OCI-LY3 (cell line): Measurements from ENCODE around the gene REST.

ENCODE experiments used
- EZH2phosphoT487 ChIP-seq: fragments of 200-600 bp; shearing (Covaris generic); IDR thresholded peaks from 2 replicates; pipeline ENCODE4 v1.6.1; 2018; ENCODE audit warnings: antibody characterized with exemption, mixed run types, low read depth
- TF ChIP-seq, protein P1 (sequence below): fragments of 200-600, 300-600 bp; sonication (generic); IDR thresholded peaks from 2 replicates; pipeline ENCODE4 v1.5.1; 2014; ENCODE audit warnings: antibody characterized with exemption, low read length, low read depth

DNA sequence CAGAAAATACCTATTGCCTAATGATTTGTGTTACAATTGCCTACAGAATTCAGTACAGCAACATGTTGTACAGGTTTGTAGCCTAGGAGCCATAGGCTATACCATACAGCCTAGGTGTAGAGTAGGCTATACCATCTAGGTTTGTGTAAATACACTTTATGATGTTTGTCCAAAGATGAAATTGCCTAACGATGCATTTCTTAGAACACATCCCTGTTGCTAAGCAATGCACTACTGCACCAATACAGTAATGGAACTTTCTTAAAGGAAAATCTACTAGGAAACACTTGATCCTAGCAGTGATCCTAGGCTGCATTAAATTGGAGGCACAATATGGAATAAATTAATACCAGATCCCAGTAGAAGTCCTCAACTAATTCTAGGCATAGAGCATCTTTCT is 51.4 kb downstream of the REST start:
- TF ChIP-seq, protein P1, sequence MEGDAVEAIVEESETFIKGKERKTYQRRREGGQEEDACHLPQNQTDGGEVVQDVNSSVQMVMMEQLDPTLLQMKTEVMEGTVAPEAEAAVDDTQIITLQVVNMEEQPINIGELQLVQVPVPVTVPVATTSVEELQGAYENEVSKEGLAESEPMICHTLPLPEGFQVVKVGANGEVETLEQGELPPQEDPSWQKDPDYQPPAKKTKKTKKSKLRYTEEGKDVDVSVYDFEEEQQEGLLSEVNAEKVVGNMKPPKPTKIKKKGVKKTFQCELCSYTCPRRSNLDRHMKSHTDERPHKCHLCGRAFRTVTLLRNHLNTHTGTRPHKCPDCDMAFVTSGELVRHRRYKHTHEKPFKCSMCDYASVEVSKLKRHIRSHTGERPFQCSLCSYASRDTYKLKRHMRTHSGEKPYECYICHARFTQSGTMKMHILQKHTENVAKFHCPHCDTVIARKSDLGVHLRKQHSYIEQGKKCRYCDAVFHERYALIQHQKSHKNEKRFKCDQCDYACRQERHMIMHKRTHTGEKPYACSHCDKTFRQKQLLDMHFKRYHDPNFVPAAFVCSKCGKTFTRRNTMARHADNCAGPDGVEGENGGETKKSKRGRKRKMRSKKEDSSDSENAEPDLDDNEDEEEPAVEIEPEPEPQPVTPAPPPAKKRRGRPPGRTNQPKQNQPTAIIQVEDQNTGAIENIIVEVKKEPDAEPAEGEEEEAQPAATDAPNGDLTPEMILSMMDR, result no peak
- no peak for TF ChIP-seq EZH2phosphoT487
